OCI-LY3 (cell line): ENCODE measurements around the gene SPATC1L.

ENCODE experiments used
- H2AFZ ChIP-seq: fragments of 200-600, 300-600 bp; shearing (Covaris generic); 2 replicates; pipeline ENCODE4 v1.6.0; 2014; ENCODE audit warnings: antibody characterized with exemption, low read depth, low read length
- H3K27ac ChIP-seq: fragments of 200-600, 300-600 bp; sonication (generic); 2 replicates; pipeline ENCODE4 v1.5.1; 2014; ENCODE audit warnings: mild to moderate bottlenecking, low read length, moderate library complexity, mixed read lengths
- H3K27me3 ChIP-seq: fragments of 200-600, 300-600 bp; sonication (generic); 2 replicates; pipeline ENCODE4 v1.6.1; 2014; ENCODE audit warnings: low read depth, low read length, mixed read lengths
- H3K36me3 ChIP-seq: fragments of 200-600, 300-600 bp; sonication (generic); replicated peaks from 2 replicates; pipeline ENCODE3; 2014; ENCODE audit warnings: low read depth, low read length, mixed read lengths
- H3K4me1 ChIP-seq: fragments of 300-600, 200-600 bp; sonication (generic); 2 replicates; pipeline ENCODE4 v1.6.1; 2014; ENCODE audit warnings: low read length, mixed read lengths
- H3K4me2 ChIP-seq: fragments of 200-600, 300-600 bp; sonication (generic); 2 replicates; pipeline ENCODE4 v1.6.1; 2014; ENCODE audit warnings: low read length, mixed read lengths
- H3K4me3 ChIP-seq: fragments of 300-600, 200-600 bp; sonication (generic); 2 replicates; pipeline ENCODE4 v1.5.1; 2014; ENCODE audit warnings: antibody characterized with exemption, mild to moderate bottlenecking, low read length, moderate library complexity
- H3K79me2 ChIP-seq: fragments of 300-600, 200-600 bp; shearing (Covaris generic); 2 replicates; pipeline ENCODE4 v1.6.1; 2014; ENCODE audit warnings: mild to moderate bottlenecking, low read length, mixed read lengths
- H3K9ac ChIP-seq: fragments of 300-600, 200-600 bp; shearing (Covaris generic); 2 replicates; pipeline ENCODE4 v1.6.0; 2014; ENCODE audit warnings: mild to moderate bottlenecking, low read length, moderate library complexity
- H3K9me3 ChIP-seq: fragments of 200-600, 300-600 bp; shearing (Covaris generic); 2 replicates; pipeline ENCODE4 v1.6.1; 2014; ENCODE audit warnings: low read length, mixed read lengths; ENCODE audit not compliant: insufficient read depth
- H4K20me1 ChIP-seq: fragments of 200-600, 300-600 bp; sonication (generic); 2 replicates; pipeline ENCODE4 v1.6.1; 2016; ENCODE audit warnings: low read length, mixed read lengths; ENCODE audit not compliant: insufficient read depth
- CTCF ChIP-seq: fragments of 200-600, 300-600 bp; sonication (generic); IDR thresholded peaks from 2 replicates; pipeline ENCODE4 v1.5.1; 2014; ENCODE audit warnings: antibody characterized with exemption, low read length, low read depth
- EZH2phosphoT487 ChIP-seq: fragments of 200-600 bp; shearing (Covaris generic); IDR thresholded peaks from 2 replicates; pipeline ENCODE4 v1.6.1; 2018; ENCODE audit warnings: antibody characterized with exemption, mixed run types, low read depth

SPATC1L gene

DNA sequence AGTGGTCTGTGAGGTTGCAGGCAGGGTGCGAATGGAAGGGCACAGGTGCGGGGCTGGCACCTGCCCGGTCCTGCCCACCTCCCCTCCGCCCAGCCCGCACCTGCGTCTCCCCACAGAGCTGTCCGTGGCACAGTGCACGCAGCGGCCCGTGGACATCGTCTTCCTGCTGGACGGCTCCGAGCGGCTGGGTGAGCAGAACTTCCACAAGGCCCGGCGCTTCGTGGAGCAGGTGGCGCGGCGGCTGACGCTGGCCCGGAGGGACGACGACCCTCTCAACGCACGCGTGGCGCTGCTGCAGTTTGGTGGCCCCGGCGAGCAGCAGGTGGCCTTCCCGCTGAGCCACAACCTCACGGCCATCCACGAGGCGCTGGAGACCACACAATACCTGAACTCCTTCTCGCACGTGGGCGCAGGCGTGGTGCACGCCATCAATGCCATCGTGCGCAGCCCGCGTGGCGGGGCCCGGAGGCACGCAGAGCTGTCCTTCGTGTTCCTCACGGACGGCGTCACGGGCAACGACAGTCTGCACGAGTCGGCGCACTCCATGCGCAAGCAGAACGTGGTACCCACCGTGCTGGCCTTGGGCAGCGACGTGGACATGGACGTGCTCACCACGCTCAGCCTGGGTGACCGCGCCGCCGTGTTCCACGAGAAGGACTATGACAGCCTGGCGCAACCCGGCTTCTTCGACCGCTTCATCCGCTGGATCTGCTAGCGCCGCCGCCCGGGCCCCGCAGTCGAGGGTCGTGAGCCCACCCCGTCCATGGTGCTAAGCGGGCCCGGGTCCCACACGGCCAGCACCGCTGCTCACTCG lies 52.2 kb downstream of the SPATC1L start:
- Histone ChIP-seq H3K79me2 (no peaks in the 10 kb centered on the region), H3K4me1 (no peaks in the 10 kb centered on the region), H4K20me1 (no peaks in the 10 kb centered on the region), H3K27me3 (no peaks in the 10 kb centered on the region), H3K4me2 (no peak overlapping the region), H3K27ac (no peak overlapping the region), H3K4me3 (no peak overlapping the region), H3K36me3 (no peaks in the 10 kb centered on the region), H3K9ac (no peak overlapping the region), H2AFZ (no peak overlapping the region), H3K9me3 (no peaks in the 10 kb centered on the region)
- TF ChIP-seq CTCF (no peak), EZH2phosphoT487 (no peak)

GRCh38 chr21:46131588-46131837 lies 52.7 kb downstream of the SPATC1L start:
- no peaks in the 10 kb centered on the region for H3K79me2 ChIP-seq
- TF ChIP-seq EZH2phosphoT487: no peak
- no peak for TF ChIP-seq CTCF
- H4K20me1 ChIP-seq: no peaks in the 10 kb centered on the region
- H2AFZ ChIP-seq: no peak overlapping the region
- H3K4me2 ChIP-seq: no peak overlapping the region
- H3K27ac ChIP-seq: no peak overlapping the region
- no peaks in the 10 kb centered on the region for H3K4me1 ChIP-seq
- no peak overlapping the region for H3K9ac ChIP-seq
- no peak overlapping the region for H3K4me3 ChIP-seq
- no peaks in the 10 kb centered on the region for H3K27me3 ChIP-seq
- H3K9me3 ChIP-seq: no peaks in the 10 kb centered on the region
- no peaks in the 10 kb centered on the region for H3K36me3 ChIP-seq

DNA sequence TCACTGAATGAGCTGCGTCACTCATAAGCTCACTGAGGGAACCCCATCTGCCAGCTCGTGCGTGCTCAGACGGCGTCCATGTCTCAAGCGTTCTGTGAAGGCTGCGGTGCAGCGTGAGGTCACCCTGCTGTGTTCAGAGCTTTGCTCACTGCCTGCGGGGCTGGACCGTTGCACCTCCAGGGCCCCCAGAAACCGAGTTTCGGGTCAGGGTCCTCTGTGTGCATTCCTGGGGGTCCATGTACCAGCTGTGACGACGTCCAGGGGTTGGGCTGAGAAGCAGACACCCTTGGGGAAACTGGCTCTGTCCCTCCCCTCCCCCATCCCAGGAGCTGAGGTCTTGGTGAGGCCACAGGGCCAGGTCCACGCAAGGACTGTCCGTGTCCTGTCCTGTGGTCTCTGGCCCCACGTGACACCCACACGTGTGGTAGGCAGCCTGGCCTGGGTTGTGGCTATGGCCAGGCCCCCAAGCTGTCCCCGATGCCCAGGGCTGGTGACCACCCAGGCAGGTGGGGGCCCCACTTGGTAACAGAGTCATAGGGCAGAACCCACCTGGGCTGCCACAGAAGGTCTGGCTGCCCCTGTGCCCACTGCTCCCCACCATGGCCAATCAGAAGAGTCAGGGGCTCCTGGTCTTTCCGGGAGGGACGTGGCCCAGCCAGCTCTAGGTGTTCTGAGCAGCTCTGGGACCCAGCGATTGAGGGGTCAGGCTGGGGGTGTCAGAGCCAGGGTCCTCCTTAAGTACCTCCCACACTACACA lies 53.2 kb downstream of the SPATC1L start:
- Histone ChIP-seq H3K36me3 (no peaks in the 10 kb centered on the region), H3K9me3 (no peaks in the 10 kb centered on the region), H4K20me1 (no peaks in the 10 kb centered on the region), H3K79me2 (no peaks in the 10 kb centered on the region), H3K4me3 (no peak overlapping the region), H3K4me2 (no peak overlapping the region), H3K4me1 (no peaks in the 10 kb centered on the region), H2AFZ (no peak overlapping the region), H3K9ac (no peak overlapping the region), H3K27ac (no peak overlapping the region), H3K27me3 (no peaks in the 10 kb centered on the region)
- TF ChIP-seq EZH2phosphoT487: no peak
- TF ChIP-seq CTCF: no peak

DNA sequence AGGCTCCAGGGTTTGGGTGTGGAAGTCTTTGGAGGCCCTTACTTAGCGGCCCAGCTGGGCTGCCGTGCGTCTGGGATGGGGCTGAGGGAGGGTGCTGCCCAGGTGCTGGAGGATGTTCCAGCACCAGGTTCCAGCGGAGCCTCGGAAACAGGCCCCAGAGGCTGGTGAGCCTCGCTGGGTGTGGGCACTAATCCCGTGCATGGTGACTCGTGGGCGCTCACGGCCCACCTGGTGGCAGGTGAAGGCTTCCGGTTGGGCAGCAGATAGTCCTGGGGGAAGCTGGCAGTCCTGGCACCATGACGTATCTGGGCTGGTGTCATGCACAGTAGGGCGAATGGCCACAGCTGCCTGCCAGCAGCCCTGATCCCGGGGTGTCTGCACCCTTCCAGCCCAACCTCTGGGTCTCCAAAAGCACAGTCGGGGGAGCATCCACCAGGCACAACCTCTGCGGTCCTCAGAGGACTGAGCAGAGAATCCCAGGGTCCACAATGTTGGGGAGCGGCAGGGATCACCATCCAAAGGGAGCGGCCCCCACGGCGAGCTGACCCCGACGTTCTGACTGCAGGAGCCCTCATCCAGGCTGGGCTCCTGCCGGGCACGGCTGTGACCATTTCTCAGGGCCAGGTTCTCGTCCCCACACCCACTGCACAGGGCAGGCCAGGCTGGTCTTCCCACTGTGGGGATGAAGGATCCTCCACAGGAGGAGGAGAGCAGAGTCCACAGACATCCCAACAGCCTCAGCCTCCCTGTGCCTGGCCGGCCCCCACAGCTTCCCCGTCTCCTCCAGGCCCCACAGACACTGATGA lies 54.2 kb downstream of the SPATC1L start:
- H3K4me3 ChIP-seq: no peak overlapping the region
- H3K36me3 ChIP-seq: no peaks in the 10 kb centered on the region
- H3K9ac ChIP-seq: no peak overlapping the region
- no peak for TF ChIP-seq CTCF
- no peak for TF ChIP-seq EZH2phosphoT487
- H3K27ac ChIP-seq: no peak overlapping the region
- no peaks in the 10 kb centered on the region for H3K9me3 ChIP-seq
- H2AFZ ChIP-seq: no peak overlapping the region
- H3K27me3 ChIP-seq: no peaks in the 10 kb centered on the region
- H3K4me2 ChIP-seq: no peak overlapping the region
- no peaks in the 10 kb centered on the region for H3K4me1 ChIP-seq
- H4K20me1 ChIP-seq: no peaks in the 10 kb centered on the region
- no peaks in the 10 kb centered on the region for H3K79me2 ChIP-seq
